Tibial nerve (tissue), 3 donors: ENCODE data around the gene WWC2.

Experiments used
- CTCF ChIP-seq, 5 experiments: fragments of 200-600 bp in 3 of 5; fragments of 450-650 bp in 2 of 5; sonication (generic) in 3 of 5; IDR thresholded peaks; one replicate each; pipeline ENCODE4 v1.5.1; 2016 to 2019; ENCODE audit warnings: antibody characterized with exemption in 5 of 5, mild to moderate bottlenecking in 3 of 5, moderate library complexity in 2 of 5
- POLR2A ChIP-seq, 2 donors: fragments of 450-650 bp; IDR thresholded peaks; one replicate each; pipeline ENCODE4 v1.6.1; 2017; ENCODE audit warnings: antibody characterized with exemption in 2 of 2, mild to moderate bottlenecking in 2 of 2, moderate library complexity in 2 of 2

GRCh38 chr4:183149616-183150539 is 50.8 kb downstream of the WWC2 start:
- no peak for TF ChIP-seq POLR2A (IDR thresholded peaks at IDR 0.05)
- TF ChIP-seq CTCF (IDR thresholded peaks at IDR 0.05): no peak
